HEK293T (cell line): ENCODE results near the gene STX16.

Experiments used
- ARNT ChIP-seq: fragments of 450-650 bp; IDR thresholded peaks from 2 replicates; pipeline ENCODE4 v1.6.1; 2017; ENCODE audit warnings: mild to moderate bottlenecking
- BHLHE40 ChIP-seq: fragments of 450-650 bp; IDR thresholded peaks from 2 replicates; pipeline ENCODE4 v1.6.1; 2016; ENCODE audit warnings: mild to moderate bottlenecking, moderate library complexity, borderline replicate concordance
- ELF4 ChIP-seq: fragments of 450-650 bp; IDR thresholded peaks from 2 replicates; pipeline ENCODE4 v1.6.1; 2017; ENCODE audit warnings: antibody characterized with exemption
- FOXK2 ChIP-seq: fragments of 450-650 bp; IDR thresholded peaks from 2 replicates; pipeline ENCODE4 v1.6.1; 2016; ENCODE audit warnings: mild to moderate bottlenecking
- NFRKB ChIP-seq: fragments of 450-650 bp; IDR thresholded peaks from 2 replicates; pipeline ENCODE4 v1.6.1; 2016; ENCODE audit warnings: mild to moderate bottlenecking, moderate library complexity
- SP1 ChIP-seq: fragments of 450-650 bp; IDR thresholded peaks from 2 replicates; pipeline ENCODE4 v1.6.1; 2017
- SUZ12 ChIP-seq: fragments of 450-650 bp; IDR thresholded peaks from 2 replicates; pipeline ENCODE4 v1.6.1; 2016; ENCODE audit warnings: mild to moderate bottlenecking

DNA sequence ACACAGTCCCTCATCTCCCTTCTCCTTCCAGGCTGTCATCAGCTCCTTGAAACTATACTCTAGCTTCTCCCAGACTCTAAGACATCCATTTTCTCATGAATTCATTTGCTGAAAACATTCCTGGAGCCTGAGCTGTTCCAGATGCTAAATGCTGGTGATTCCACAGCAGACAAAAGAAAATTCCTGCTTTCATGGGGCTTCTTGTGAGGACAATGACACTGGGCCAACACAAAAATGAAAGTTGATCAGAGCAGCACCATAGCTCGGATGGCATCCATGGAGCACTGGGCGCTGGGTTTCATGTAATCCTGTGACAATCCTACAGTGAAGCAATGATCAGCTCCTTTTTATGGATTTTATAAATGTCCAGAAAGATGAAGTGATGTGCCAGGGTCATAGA, 47.4 kb upstream of the STX16 start:
- TF ChIP-seq SP1 (no peak), ARNT (no peak), FOXK2 (no peak), NFRKB (no peak), SUZ12 (no peak), ELF4 (no peak), BHLHE40 (no peak)
